GM23248 (cell line): ENCODE data around the gene RYR3. TPM values are rescaled to one million over a fixed set of nuclear protein-coding genes. Genes with fewer than 3 reads are reported as not detected.

Source experiments
- DNase-seq: peaks from one replicate; pipeline ENCODE4 v3.0.0-alpha.2; 2015
- H2AFZ ChIP-seq: fragments of 200-600 bp; sonication (generic); 2 replicates; pipeline ENCODE4 v1.6.1; 2016; ENCODE audit warnings: antibody characterized with exemption
- H3F3A ChIP-seq: fragments of 200-600 bp; sonication (generic); 2 replicates; pipeline ENCODE4 v1.6.1; 2016; ENCODE audit warnings: mild to moderate bottlenecking, antibody characterized with exemption, mixed run types; ENCODE audit not compliant: insufficient read depth
- H3K27ac ChIP-seq: fragments of 200-600 bp; sonication (generic); 2 replicates; pipeline ENCODE4 v1.5.1; 2016; ENCODE audit warnings: mild to moderate bottlenecking
- H3K27me3 ChIP-seq: fragments of 200-600 bp; sonication (generic); replicated peaks from 2 replicates; pipeline ENCODE4 v1.6.1; 2016; ENCODE audit warnings: mild to moderate bottlenecking; ENCODE audit not compliant: insufficient read depth
- H3K36me3 ChIP-seq: fragments of 200-600 bp; sonication (generic); 2 replicates; pipeline ENCODE4 v1.6.1; 2016; ENCODE audit warnings: low read depth, mild to moderate bottlenecking
- H3K4me1 ChIP-seq: fragments of 200-600 bp; sonication (generic); 2 replicates; pipeline ENCODE4 v1.6.1; 2016; ENCODE audit warnings: mild to moderate bottlenecking; ENCODE audit not compliant: insufficient read depth
- H3K4me2 ChIP-seq: fragments of 200-600 bp; sonication (generic); one replicate; pipeline ENCODE4 v1.6.1; 2016; ENCODE audit warnings: mild to moderate bottlenecking; ENCODE audit not compliant: unreplicated experiment
- H3K4me3 ChIP-seq: fragments of 200-600 bp; sonication (generic); 2 replicates; pipeline ENCODE4 v1.5.1; 2016; ENCODE audit warnings: mild to moderate bottlenecking
- H3K79me2 ChIP-seq: fragments of 200-600 bp; sonication (generic); 2 replicates; pipeline ENCODE4 v1.6.1; 2016; ENCODE audit warnings: mild to moderate bottlenecking; ENCODE audit not compliant: insufficient read depth
- H3K9ac ChIP-seq: fragments of 200-600 bp; sonication (generic); 2 replicates; pipeline ENCODE4 v1.6.1; 2016; ENCODE audit warnings: mild to moderate bottlenecking
- H3K9me2 ChIP-seq: fragments of 200-600 bp; sonication (generic); 2 replicates; pipeline ENCODE4 v1.6.1; 2016; ENCODE audit warnings: mixed run types, mild to moderate bottlenecking, moderate library complexity; ENCODE audit not compliant: insufficient read depth
- H3K9me3 ChIP-seq: fragments of 200-600 bp; sonication (generic); one replicate; pipeline ENCODE4 v1.6.1; 2017; ENCODE audit warnings: low read depth
- H4K20me1 ChIP-seq: fragments of 200-600 bp; sonication (generic); 2 replicates; pipeline ENCODE4 v1.6.0; 2016; ENCODE audit not compliant: insufficient read depth
- EZH2 ChIP-seq: fragments of 200-600 bp; sonication (generic); IDR thresholded peaks from 2 replicates; pipeline ENCODE4 v1.6.1; 2018; ENCODE audit warnings: antibody characterized with exemption, mild to moderate bottlenecking; ENCODE audit not compliant: insufficient read depth, poor library complexity, severe bottlenecking
- EZH2phosphoT487 ChIP-seq: fragments of 200-600 bp; sonication (generic); IDR thresholded peaks from 2 replicates; pipeline ENCODE4 v1.6.1; 2018; ENCODE audit warnings: antibody characterized with exemption, moderate library complexity, mild to moderate bottlenecking, low read depth; ENCODE audit not compliant: insufficient read depth
- WGBS, 2 experiments: methylation state at CpG; one replicate each; pipeline ENCODE4 v1.1.6; 2015 to 2017; ENCODE audit warnings: low lambda C conversion rate in 2 of 2, low coverage in 1 of 2; ENCODE audit errors: missing lambda C conversion rate in 2 of 2; 5-methylcytosine and 5-hydroxymethylcytosine counted together
- in situ Hi-C: fragments of 300-500 bp; cut with MboI; formaldehyde crosslinking; loops from 2 replicates; pipeline ENCODE4 v1.15.0; 2020
- polyA plus RNA-seq: library from polyadenylated mRNA; unstranded; fragments of >200 nt; fragmentation: Nextera tagmentation; extraction: Ambion mirVana; gene quantifications from 2 replicates; pipeline ENCODE4 v1.2.1, GENCODE V29; 2016
- total RNA-seq: library from RNA; depleted of rRNA; stranded (reverse); fragments of >200 nt; shearing (Covaris generic); gene quantifications from 2 replicates; pipeline ENCODE4 v1.2.3, GENCODE V29; 2014

RYR3 gene
- total and polyA plus RNA-seq, 2 experiments from 2014 or later, result 0.26 TPM; not detected in 1

- in situ Hi-C loops, result no loop called here
- Histone ChIP-seq H3K27ac (no peak overlapping the region), H3K4me3 (no peak overlapping the region), H2AFZ (no peak overlapping the region), H3K9ac (no peak overlapping the region), H3K9me3 (no peaks in the 10 kb centered on the region), H3K79me2 (no peaks in the 10 kb centered on the region), H3K36me3 (no peaks in the 10 kb centered on the region), H3K4me1 (no peaks in the 10 kb centered on the region), H3K27me3 (peaks cover 29% of the 10 kb centered on the region), H3F3A (no peaks in the 10 kb centered on the region), H3K9me2 (no peaks in the 10 kb centered on the region), H4K20me1 (no peaks in the 10 kb centered on the region), H3K4me2 (no peak overlapping the region)
- 19 to 22% methylated on average over 6 of the region's 6 CpGs for WGBS, 2 experiments
- TF ChIP-seq EZH2 (no peak), EZH2phosphoT487 (no peak)
- DNase-seq, result no peak
Measured at GRCh38 chr15:33639978-33640377, 329.2 kb downstream of the RYR3 start.

DNA sequence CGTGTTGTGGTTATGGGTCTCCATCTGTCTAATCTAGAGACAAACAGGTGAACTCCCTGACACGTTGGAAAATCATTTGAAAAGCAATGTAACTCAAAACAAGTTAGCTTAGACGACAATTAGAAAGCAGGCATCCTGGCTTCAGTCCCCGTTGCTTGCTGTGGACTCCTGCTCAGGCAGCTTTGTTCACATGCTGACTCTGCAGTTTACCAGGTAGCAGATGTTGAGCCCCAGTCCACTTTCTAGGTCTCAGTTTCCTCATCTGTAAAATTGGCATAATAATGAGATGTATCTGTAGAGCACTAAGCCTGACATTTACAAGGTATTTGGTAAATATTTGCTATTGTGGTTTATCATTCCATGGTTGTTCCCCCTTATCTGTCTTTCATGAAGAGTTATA, 330.3 kb downstream of the RYR3 start:
- H3K27me3 ChIP-seq, result peaks cover 33% of the 10 kb centered on the region
- H3K9me2 ChIP-seq, result no peaks in the 10 kb centered on the region
- no peaks in the 10 kb centered on the region for H3K79me2 ChIP-seq
- H3K36me3 ChIP-seq, result no peaks in the 10 kb centered on the region
- H3K27ac ChIP-seq, result no peak overlapping the region
- no peaks in the 10 kb centered on the region for H4K20me1 ChIP-seq
- 17 to 21% methylated on average over 4 of the region's 4 CpGs for WGBS, 2 experiments
- H2AFZ ChIP-seq, result no peak overlapping the region
- H3K4me3 ChIP-seq, result no peak overlapping the region
- H3K4me2 ChIP-seq, result no peak overlapping the region
- no peak for TF ChIP-seq EZH2
- TF ChIP-seq EZH2phosphoT487, result no peak
- H3K9me3 ChIP-seq, result no peaks in the 10 kb centered on the region
- H3K9ac ChIP-seq, result no peak overlapping the region
- no peak for DNase-seq
- no peaks in the 10 kb centered on the region for H3F3A ChIP-seq
- in situ Hi-C loops, result no loop called here
- H3K4me1 ChIP-seq, result no peaks in the 10 kb centered on the region

DNA sequence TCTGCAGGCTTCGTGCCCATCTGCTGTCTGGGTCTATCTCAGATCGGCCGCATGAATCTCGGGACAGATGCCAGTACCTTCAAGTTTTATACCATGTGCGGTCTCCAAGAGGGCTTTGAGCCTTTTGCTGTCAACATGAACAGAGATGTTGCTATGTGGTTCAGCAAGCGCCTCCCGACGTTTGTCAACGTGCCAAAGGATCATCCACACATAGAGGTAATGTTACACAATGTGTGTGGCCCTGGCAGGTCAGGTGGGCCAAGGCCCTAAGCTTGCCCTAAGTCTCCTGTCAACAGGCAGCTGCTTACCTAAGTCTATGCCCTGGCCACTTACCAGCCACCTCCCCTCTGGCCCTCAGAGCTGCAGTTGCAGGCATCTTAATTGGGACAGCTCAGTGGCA, 333.5 kb downstream of the RYR3 start:
- in situ Hi-C loops, result no loop called here
- H3F3A ChIP-seq, result no peaks in the 10 kb centered on the region
- H3K4me2 ChIP-seq, result no peak overlapping the region
- no peak overlapping the region for H3K4me3 ChIP-seq
- TF ChIP-seq EZH2phosphoT487, result no peak
- H3K9me3 ChIP-seq, result no peaks in the 10 kb centered on the region
- DNase-seq, result no peak
- no peak overlapping the region for H3K9ac ChIP-seq
- 56 to 59% methylated on average over 9 of the region's 9 CpGs for WGBS, 2 experiments
- peaks cover 28% of the 10 kb centered on the region for H3K27me3 ChIP-seq
- no peaks in the 10 kb centered on the region for H4K20me1 ChIP-seq
- no peaks in the 10 kb centered on the region for H3K79me2 ChIP-seq
- H3K4me1 ChIP-seq, result no peaks in the 10 kb centered on the region
- H2AFZ ChIP-seq, result no peak overlapping the region
- H3K36me3 ChIP-seq, result no peaks in the 10 kb centered on the region
- H3K27ac ChIP-seq, result no peak overlapping the region
- H3K9me2 ChIP-seq, result no peaks in the 10 kb centered on the region

DNA sequence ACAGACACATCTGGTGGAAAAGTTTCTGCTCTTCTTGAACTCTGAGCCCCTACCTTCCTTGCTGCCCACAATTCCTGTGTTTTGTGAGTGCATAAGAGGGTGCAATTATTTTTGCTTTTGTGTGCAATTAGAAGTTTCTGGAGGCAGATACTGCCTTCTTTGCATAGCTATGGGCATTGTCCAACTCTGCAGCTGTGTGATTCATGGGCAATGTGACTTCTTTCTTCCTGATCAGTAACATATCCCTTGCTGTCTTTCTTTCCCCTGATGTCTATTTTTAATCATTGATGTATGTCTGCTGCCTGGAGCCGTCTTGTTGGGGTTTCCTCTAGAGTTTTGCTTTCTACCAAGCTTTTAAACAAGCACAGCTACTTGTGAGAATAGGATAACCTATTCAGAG, 336.0 kb downstream of the RYR3 start:
- Histone ChIP-seq H3K4me2 (no peak overlapping the region), H4K20me1 (no peaks in the 10 kb centered on the region), H3K9ac (no peak overlapping the region), H3K4me1 (no peaks in the 10 kb centered on the region), H3K9me2 (no peaks in the 10 kb centered on the region), H3K9me3 (no peaks in the 10 kb centered on the region), H3F3A (no peaks in the 10 kb centered on the region), H3K27ac (no peak overlapping the region), H2AFZ (no peak overlapping the region), H3K4me3 (no peak overlapping the region), H3K36me3 (no peaks in the 10 kb centered on the region), H3K79me2 (no peaks in the 10 kb centered on the region), H3K27me3 (peaks cover 14% of the 10 kb centered on the region)
- no peak for TF ChIP-seq EZH2
- no peak for TF ChIP-seq EZH2phosphoT487
- DNase-seq, result no peak
- in situ Hi-C loops, result no loop called here
- 6 to 12% methylated on average over 1 of the region's 1 CpG for WGBS, 2 experiments
